DMS153 (cell line): ENCODE results near the gene NOL6.

Source experiments
- DNase-seq: peaks from one replicate; lab custom pipeline; 2025; lab: John Stamatoyannopoulos, UW

Gene NOL6

DNA sequence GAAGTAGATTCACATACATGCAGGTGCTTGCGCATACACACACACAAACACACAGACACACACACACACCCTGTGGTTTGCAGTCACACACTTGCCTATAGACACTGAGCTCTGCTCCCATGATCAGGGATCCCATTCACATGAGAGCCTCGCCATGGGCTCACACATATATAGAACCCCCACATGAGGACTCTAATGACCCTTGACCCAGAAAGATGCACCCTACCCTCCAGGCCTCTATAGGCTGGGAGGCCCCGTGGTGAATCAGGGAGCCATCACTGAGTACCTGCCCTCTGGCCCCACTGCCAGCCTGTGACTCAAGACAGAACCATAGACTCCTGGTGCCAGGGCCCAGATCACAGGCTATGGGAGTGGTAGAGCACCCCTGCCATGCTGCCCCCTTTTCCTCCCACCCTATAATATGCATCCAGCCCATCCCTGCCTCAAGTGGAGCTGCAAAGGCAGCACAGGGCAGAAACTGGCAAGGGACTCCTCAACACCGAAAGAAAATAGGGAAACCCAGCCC lies 23.0 kb downstream of the NOL6 start:
- DNase-seq = no peak

DNA sequence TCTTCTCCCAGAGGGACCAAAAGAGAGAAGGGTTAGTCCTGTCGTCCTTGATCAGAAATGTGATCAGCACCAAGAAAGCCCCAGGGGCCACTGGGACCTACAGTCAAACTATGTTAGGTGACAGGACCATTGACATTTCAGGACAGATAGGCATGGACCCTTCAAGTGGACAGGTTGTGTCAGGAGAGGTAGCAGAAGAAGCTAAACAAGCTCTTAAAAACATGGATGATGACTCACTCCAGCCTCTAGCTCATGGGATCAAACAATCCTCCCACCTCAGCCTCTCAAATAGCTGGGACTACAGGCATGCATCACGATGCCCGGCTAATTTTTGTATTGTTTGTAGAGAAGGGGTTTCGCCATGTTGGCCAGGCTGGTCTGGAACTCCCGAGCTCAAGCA lies 24.0 kb downstream of the NOL6 start:
- no peak for DNase-seq

DNA sequence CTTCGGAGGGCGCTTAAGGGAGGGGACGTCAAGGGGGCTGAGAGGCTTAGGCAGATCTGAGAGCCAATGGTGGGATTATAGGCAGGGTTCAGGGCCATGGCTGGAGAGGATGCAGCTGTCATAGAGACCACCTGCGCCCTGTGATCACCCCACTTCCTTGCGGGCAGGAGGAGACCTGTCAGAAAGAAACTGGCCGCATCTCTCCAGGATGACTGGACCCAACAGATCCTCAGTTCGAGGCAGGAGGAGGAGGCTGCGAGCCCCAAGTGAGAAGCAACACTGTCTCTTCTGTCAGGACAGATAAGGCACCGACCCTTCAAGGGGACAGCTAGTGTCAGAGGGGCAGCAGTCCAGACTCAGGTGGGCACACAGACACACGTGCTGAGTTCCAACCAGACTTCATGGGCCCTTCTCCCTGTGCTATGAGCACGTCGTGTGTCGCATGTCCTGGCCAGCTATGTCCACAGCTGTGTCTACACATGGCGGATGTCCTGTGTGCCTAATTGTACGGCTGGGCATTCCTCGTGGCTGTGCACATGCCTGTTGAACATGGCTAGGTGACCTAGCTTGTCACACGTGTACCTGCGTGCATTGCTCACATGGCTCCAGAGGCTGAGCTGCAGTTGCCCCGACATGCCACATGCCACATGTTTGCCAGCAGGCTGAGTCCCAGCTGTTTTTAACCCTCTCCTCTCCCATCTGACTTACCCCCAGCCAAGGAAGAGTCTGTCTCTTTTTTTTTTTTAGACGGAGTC lies 25.7 kb downstream of the NOL6 start:
- DNase-seq = no peak

DNA sequence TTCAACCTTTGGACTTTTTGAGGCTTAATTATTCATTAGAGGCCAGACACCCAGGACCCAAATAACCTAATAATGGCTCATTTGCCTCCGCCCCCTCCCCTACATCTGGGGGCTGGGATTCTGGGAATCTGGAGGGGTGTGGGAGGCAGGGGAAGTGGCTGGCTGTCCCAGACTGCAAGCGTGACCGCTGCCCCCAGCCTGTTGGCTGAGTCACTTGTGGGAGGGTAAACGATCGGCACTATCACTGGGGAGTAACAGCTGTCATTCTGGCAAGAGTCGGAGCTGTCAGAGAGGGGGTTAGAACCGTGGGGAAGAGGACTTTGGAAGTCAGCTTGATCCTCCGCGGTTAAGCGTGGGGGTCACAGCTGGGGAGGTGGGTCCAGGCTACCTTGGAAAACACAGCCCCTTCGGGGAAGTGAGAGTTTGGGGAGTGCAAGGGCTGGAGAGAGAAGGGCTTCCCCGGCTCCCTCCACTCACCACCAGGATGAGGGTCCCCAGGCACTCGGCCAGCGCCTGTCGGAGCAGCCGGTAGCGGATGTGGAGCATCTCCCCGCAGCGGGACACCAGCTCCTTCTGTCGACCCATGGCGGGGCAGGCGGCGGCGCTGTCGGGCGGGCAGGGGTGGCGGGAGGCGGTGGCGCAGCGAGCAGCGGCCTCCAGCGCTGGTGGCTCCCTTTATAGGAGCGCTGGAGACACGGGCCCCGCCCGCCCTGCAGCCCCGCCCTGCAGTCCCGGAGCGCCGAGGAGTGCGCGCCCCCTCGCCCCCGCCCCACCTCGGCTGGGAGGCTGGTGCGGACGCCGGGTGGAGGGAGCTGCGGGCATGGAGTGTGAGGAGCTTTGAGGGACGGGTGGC lies 26.6 kb downstream of the NOL6 start, which contains the start of gene AQP3:
TSS of gene AQP3 (minus strand) at position 648 of the 853 bp plus-strand sequence. CDS start at position 585, 63 bp downstream.
- no peak for DNase-seq

DNA sequence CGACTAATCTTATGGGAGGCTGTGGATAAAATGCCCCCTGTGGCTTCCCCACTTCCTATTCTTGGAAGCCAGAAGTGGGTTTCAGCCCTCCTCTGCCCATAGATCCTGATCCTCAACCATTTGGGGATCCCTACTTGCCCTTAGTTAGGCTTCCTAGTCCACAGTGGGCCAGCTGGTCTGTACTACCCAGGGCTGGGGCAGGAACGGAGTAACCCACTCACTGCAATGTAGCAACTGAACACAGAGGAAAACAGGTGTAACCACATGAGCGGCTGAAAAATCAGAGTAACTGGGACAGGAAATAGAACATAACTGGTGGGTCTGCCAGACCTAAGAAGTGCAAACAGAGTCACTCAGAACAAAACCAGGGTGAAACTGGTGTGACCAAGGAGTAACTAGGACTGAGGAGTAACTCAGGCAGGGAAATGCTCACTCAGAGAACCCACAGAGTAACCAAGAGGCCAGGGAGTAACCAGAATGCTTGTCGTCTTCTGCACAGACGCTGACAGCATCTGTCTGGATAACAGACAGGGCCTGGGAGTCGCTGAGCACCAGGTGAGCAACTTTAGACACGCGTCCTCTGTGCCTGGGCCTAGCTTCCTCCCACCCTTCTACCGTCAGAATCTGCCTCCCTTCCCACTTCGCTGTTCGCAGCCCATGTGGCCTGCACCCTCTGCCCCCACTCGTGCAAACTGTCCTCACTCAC lies 27.3 kb downstream of the NOL6 start:
- DNase-seq = no peak

DNA sequence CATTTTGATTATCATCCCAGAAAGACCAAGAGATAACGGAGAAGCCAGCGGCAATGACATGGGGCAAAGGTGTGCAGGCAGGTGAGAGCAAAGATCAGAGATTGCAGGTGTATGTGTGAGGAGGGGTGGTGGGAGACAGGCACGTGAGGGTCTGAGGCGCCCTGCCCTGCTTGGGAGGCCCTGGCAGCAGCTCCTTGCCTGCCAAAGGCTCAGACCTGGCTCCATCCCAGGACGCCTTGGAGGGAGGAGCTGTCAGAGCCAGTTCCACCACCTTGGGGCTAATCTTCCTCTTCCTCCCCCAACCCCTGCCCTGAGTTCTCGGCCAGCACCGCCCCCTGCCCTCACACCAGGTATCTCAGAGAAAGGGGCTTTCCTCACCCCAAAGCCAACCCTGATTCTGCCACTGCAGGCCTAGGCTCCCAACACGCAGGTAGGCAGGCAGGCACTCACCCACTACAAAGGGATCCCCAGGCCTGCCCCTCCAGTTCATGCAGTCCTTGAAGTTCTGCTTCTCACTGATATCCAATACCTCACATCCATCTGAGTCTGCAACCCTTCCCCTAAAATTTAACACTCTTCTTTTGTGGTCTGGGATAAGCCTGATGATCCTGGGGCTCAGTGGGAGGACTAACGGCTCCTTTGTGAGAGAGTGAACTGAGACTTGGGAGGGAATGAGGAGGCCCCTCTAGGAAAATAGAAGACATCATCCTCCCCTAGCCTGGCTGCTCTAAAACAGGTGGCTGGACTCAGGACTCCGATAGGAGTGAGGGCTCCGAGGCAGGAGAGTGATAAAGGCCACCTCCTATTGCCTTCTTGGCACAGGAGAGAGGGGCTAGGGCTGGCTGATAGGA lies 28.1 kb downstream of the NOL6 start:
- DNase-seq = no peak

DNA sequence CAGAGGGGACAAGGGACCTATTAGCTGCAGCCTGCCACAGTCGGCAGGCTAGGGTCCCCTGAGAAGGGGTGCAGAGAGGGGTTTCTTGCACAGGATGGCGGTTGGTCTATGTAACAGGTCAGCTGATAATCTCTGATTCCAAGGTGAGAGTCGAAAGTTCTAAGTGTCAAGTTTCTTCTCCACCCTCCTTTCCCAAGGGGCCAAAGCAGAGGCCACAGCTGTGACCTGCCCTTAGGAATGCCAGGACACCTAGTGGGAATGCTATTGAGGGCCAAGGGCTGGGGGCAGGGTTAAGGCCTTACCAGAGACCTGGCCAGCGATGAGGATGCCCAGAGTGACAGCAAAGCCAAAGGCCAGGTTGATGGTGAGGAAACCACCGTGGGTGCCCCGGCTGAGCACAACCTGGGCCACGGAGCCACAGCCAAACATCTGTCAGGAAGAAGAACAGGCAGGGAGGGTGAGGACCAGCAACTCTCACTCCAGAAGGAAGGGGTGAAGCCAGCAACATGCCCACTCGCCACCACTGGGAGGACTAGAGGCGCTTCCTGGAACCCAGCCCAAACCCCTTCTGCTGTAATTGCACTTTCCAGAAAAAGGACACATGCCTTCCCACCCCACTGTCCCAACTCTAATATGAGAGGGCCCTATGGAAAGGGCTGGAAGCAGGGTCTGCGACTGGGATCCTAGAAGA lies 30.1 kb downstream of the NOL6 start:
- DNase-seq = no peak

DNA sequence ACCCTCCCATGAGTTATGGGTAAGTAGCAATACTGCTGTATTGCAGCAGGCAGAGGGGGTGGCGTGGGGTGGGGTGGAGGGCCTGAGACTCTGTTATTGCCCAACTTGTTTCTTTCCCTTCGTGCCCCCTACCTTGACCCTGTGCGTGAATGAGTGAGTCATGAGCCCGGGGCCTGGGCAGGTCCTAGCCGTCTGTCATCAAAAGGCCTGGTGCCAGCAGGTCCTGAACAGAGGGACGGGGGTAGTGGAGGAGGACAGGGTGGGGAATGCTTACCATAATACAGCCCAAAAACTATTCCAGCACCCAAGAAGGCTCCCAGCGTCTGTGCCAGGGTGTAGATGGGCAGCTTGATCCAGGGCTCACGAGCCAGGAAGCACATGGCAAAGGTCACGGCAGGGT lies 30.7 kb downstream of the NOL6 start:
- DNase-seq = no peak

DNA sequence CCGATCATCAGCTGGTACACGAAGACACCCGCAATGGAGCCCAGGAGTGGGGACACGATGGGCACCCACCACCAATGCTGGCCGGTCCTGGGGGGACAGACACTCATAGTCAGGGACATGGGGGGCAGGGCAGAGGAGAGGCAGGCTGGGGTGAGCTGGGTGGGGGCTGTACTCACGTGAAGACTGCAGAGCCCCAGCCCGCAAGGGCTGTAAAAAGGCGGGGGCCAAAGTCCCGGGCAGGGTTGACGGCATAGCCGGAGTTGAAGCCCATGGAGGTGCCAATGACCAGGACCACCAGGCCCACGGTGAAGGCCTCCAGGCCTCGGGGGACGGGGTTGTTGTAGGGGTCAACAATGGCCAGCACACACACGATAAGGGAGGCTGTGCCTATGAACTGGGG lies 31.6 kb downstream of the NOL6 start:
- no peak for DNase-seq

DNA sequence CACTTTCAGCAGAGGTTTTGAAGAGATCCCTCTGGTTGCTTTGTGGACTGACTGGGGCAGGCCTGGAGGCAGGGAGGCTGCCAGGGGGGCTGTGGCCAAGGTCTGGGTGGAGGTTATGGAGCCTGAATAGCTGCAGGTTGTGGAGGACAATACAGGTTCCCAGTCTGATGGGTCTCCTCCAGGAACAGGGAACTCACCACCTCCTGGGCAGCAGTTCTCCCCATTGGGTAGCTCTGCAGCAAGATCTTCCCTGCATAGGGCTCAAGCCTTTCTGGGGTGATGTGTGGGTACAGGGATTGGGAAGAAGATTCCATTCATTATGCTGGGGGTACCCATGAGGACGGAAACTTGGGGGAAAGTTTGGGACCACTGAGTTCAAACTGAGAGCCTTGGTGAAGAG lies 33.1 kb downstream of the NOL6 start:
- no peak for DNase-seq

DNA sequence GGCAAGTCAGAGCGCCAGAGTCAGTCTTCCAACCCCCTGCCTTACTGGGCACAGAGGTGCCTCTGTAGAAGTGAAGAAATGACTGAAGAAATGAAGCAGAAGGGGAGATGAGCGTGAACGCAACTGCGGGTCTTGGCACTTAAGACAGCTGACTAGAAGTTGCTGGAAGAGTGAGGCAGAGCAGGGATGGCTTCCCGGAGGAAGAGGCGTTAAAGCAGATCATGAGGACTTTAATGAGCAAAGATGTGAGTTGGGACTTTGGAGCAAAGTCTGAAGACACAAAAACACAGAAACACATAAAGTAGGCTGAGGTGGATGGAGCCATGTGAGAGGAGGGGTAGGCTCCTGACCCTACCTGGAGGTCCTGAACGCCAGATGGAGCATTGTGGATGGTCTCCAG lies 33.5 kb downstream of the NOL6 start:
- DNase-seq = no peak

DNA sequence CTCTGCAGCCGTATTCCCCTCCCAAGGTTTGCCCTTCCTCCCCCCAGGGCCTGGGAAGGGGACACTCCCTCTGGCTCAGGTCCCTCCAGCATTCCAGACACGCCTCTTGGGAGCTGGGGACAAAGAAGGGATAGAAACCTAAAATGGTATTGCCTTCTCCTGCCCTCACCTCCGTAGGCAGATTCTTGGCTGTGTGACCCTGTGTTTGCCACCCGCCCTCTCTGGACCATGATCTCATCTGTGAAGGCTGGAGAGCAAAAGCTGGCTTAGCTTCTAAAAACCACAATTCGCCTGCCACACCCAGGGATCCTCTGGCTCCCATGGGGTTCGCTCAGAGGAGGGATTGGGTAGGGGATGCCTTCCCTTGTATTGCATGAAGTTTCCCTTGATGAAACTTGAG lies 34.0 kb downstream of the NOL6 start:
- no peak for DNase-seq

DNA sequence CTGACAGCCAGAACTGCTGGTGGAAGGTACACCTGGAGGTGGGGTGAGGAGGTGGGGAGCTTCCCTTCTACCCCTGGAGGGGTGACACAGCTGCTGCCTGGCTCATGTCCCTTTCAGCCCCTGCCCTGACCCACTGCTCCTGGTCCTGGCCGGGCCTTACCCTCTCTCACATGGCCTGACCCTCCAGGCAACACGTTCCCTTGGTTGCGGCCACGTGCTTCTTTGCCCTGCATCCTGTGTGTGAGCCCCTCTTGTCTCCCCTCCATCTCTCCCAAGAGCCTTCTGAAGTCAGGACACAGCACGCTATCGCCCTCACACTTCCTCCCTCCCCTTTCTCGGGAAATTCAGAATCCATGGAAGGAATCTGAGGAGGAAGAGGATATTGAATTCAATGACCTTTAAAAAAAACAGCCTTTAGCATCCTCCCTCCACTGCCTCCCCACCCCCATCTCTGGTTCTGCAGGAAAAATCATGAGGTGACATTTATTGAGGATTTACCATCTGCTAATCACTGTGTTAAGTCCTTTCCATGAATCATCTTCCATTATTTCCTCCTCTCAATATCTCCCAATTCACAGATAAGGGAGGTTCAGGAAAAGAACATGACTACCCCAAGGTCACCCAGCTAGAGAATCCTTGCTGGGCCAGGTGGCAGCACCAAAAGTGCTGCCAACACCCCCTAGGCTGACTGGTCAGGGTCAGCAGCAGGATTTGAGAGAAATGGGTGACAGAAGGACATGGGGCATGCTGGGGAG lies 34.6 kb downstream of the NOL6 start:
- DNase-seq = no peak

DNA sequence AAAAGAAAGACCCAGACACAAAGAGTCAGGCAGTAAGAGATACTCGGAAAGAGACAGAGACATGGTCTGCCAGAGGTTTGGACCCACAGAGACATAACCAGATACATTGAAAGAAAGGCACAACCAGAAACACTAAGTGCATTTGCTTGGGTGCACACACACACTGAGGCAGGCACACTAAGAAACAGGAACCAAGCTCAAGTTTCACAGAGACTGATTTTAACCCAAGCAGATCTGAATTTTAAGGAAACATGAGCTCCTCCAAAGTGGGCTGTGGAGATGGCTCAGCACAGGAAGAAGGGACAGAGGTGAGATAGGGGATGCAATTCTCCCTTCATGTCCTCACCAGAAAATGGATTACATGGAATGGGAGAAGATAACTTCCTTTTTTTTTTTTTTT lies 35.8 kb downstream of the NOL6 start:
- no peak for DNase-seq

DNA sequence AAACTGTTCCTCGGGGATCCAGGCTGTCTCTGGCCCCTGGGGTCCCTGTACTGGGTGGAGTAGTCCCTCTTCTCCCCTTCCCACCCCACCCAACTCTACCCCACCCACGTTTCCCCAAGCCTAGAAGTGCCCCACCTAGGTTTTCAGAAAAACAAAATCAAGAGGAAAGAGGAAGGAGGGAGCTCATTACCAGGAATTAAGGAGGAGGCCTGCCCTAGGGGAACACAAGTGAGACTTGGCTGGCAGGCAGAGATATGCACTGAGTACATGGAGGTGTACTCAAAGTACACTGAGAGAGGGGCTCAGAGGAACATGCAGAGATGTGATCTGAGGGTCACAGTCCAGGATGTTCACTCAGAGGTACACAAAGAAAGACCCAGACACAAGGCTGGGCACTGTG lies 36.5 kb downstream of the NOL6 start:
- DNase-seq = no peak

DNA sequence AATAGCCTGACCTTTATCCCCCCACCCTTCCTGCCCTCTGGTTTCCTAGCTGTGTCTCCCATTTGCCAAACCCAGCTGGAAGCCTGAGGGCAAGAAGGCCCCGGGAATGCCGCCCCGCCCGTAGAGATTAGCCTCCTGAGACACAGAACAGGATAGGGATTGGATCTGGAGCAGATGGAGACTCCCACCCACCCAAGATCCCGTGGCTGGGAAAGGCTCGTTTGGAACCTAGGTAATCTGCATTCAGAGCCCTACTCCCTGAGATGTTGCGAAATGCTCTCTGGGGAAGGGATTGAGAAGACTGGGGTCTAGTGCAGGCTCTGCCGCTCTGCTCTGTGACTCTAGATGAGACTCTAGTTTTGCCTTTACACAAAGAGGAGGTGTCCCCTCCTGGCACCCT lies 37.3 kb downstream of the NOL6 start:
- DNase-seq = no peak

DNA sequence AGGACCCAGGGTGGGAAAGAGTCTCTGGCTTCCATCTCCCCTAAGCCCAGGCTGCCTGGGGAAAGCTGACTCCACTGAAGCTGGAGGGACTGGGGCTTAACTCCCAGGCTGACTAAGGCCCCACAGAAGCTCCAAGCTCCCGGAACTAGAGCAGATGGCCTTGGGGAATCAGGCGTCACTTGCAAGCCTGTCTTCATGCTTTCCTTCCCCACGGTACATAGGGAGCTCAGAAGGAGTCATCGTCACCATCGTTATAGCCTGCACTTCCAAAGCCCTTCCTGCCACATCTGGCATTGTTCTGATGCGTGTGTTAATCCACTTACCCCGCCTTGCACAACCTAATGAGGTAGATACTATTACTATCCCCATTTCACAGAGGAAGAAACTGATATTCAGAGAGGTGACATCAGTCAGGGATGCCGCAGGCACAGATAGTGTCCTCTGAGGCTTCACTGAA lies 37.9 kb downstream of the NOL6 start:
- no peak for DNase-seq

DNA sequence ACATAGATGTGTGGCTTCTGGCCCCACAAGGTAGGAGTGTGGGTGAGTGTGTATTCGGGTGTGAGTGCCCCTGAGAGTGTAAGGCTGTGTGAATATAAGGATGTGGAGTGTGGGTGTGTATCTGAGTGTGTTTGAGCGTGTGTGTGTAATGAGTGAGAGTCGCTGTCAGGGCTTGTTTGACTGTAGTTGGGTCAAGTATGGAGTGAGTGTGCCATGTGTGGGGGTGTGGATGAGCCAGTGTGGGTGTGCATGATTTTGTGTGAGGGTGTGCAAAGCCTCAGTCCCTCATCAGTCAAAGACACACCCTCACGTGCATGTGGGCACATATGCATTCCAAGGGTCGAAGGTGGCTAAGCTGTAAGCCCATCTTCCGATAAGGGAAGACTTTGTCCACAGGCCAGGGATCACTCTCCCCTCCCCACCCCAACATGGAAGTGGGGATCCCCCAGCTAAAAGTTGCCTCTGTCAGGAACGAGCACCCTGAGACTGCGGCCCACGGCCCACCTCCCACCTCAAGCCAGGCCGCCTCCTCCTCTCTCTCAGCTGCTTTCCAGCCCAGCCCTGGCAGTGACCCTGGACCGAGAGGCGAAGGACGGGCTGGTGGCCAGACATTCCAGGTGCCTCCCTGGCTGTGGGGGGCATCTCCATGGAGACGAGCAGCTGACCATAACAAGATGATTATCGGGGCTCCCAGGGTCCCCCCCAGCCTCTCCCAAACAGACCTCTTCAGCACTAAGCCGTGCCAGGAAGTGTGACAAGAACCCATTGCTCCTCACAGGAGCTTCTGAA lies 39.2 kb downstream of the NOL6 start:
- DNase-seq = no peak

DNA sequence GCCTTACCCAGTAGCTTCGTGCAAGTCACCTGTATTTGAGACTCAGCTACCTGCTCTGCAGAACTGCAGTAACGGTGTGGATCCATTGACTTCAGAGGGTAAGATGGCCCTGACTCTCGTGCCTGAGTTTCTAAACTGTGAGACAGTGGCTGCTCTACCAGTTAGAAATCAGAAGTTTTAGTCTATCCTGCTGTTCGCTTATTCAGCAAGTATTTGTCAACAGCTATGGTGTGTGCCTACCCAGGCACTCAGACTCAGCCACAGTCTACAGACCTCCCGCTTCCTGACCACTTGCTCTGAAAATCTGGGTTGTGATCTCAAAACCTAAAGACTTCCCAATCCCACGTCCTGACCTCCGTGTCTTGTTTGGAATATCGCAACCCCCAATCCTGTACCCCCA lies 39.9 kb downstream of the NOL6 start:
- no peak for DNase-seq
